GM19438 (cell line): ENCODE results near the gene PLPPR1.

Source experiments
- ATAC-seq: cut with Tn5 transposase; IDR thresholded peaks from one replicate; pipeline ENCODE4 v1.9.1; 2021; ENCODE audit warnings: low read depth; ENCODE audit not compliant: unreplicated experiment

PLPPR1 gene

DNA sequence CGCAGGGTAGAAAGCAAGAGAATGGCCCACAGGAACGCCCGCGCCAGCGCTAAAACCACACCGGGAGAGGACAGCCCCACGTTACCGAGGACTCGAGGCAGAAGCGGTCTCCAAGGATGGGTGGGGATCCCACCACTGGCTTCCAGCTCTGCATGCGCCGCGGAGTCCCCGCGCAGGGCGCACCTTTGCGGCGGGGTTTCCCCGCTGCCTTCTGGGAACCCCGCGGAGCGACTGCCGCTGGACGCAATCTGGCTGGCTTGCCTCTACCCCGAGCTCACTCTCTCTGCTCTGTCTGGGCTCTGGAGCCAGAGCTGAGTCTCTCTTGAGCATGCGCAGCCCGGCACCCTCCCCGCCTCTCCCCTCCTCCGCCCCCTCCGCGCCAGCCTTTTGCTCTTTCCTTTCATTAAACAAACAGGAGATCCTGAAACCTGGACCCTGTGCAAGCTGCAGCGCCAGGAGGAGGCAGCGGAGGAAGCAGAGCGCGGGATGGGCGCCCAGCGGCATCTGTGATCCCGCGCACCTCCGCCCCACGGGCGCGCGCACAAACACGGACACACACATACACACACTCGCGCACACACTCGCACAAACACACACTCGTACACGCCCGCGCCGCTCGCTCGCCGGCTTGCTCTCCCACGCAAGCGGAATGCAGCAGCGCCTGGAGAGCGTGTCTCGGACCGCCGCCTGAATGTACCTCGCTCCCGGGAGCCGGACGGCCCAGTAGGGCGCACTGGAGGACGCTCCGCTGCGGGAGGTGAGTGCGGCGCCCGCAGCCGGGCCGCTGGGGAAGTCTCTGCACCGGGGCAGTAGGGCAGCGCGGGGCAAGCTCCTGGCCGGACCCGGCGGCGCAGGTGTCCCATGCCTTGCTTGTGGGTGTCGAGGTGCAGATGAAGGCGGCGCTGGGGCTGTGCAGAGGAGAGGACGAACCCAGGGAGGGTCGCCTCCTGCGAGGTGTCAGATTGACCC lies at the start of gene PLPPR1:
TSS of gene PLPPR1 (plus strand) at position 382 of the 969 bp plus-strand sequence.
- ATAC-seq, result no peak

- no peak for ATAC-seq
Observed at GRCh38 chr9:100989731-100990130, 38.8 kb upstream of the PLPPR1 start.

DNA sequence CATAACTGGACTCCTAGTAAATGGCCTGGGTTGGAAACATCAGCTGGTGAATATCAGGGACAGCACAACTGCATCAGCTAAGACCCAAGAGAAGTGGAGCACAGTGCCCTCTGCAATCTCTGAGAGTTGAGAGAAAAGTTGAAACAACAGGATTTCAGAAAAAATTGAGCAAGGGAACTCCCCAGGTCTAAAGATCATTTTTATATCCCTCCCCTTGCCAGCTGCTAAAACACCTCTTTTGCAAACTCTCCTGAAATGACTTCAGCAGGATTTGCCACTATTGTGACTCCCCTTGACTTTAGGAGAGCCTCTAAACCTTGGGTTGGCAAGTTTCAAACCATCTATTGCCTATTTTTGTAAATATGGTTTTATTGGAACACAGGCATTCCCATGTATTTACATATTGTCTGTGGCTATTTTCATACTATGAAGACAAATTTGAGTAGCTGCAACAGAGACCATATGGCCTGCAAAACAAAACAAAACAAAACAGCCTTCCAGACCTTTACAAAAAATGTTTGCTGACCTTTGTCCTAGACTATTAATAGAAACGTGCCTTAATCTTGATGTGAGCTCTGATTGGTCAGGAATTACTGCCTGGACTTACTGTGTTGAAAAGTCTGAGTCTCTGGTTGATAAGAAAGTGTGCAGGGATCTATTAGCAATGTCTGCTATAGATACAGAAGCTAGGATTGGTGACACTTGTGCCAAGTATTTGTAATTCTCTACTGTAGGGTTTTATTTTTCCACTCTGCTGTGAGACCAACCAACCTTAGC lies 37.7 kb upstream of the PLPPR1 start:
- no peak for ATAC-seq

DNA sequence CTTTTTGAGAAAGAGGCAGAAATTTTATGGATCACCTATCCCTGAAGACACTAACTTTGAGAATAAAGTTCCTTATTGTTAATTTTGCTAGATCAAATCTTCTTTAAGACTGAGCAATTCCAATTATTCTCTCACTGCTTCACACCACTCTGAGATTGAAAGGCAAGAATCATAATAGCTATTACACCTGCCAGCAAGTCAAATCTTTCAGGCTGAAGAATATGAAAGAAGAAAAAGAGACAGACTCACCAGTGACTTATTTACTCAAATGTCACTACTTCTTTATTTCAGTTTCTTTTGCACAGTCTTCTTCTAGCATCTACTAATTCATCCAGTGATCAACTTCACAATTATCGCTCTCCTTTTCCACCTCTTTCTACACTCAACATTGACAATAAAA lies 35.9 kb upstream of the PLPPR1 start:
- no peak for ATAC-seq

- no peak for ATAC-seq
Observed at GRCh38 chr9:100999906-101000544, 28.5 kb upstream of the PLPPR1 start.

GRCh38 chr9:101005246-101005645 lies 23.3 kb upstream of the PLPPR1 start:
- ATAC-seq, result no peak

GRCh38 chr9:101014566-101014965 lies 14.0 kb upstream of the PLPPR1 start:
- no peak for ATAC-seq

DNA sequence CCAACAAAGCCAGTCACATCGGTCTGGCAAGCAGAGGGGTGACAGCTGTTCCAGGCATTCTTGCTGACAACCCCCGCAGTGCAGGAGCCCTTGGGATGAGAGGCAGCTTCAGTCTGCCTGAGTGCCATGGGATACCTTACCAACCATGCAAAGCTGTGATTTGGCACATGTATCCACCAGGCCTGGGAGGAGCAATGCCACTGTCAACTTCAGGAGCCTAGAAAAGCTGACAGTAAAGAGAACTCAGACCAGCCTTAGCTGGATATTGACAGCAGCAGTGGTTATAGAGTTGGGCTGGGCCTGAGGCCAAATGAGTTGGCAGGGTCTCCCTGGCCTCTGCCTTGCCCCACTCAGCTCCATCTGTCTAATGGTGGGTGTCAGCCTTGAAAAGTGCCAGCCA lies 10.1 kb upstream of the PLPPR1 start:
- no peak for ATAC-seq

GRCh38 chr9:101022704-101023103 lies 5.8 kb upstream of the PLPPR1 start:
- ATAC-seq, result no peak

DNA sequence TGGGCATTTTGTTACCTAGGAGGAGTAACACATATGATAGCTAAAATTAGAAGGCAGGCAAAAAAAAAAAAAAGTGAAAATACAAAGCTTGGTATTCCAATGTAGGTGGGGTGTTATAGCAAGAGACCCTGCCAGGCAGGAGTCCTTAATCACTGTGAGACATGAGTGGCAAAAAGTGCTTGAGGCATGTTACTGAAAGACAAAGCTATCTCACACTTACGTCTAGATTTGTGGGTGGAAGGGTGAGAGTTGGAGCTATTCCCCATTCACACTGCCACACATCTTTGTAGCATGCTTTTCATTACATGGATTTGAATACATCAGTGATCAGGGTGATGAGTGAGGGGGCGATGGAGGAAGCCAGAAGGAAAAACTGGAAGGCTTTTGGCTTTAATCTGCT lies 2.6 kb upstream of the PLPPR1 start:
- no peak for ATAC-seq

DNA sequence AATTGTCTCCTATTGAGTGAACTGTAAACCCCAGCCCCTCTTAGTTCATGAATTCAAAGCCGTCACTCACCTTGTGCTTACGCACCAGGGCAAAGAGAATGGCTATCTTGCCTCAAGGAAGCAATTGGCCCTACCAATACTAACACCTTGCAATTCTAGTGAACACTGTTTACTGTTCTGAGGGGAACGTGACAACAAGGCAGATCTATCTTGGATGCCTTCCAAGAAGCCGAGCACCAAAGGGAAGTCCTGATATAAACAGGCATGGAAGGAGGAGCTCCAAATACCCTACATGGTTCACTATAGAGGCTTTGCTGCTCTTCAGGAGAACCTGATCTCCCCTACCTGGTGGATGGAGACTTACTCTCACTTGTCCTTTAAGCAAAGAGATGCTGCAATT lies 1.7 kb upstream of the PLPPR1 start:
- ATAC-seq, result no peak

DNA sequence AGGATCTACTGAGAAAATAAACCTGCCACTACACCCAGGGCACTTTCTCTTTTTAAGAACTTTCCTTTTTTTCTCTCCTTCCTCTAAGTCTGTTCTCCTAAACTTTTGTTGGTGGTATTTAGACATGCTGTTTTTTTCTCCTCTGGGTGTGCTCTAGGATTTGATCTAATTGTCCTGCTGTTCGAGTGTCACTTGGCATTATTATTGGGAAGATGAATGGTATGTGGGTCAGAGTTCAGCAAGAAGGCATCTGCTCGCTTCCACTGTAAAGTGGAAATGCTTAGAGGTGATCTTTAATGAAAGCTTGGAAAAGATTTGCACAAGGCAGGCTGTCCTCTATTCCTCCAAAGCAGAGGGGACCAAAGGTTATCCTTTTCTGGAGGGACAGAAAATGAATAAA lies 1.3 kb upstream of the PLPPR1 start:
- no peak for ATAC-seq

GRCh38 chr9:101027733-101028345 lies 688 bp upstream of the PLPPR1 start:
- no peak for ATAC-seq

DNA sequence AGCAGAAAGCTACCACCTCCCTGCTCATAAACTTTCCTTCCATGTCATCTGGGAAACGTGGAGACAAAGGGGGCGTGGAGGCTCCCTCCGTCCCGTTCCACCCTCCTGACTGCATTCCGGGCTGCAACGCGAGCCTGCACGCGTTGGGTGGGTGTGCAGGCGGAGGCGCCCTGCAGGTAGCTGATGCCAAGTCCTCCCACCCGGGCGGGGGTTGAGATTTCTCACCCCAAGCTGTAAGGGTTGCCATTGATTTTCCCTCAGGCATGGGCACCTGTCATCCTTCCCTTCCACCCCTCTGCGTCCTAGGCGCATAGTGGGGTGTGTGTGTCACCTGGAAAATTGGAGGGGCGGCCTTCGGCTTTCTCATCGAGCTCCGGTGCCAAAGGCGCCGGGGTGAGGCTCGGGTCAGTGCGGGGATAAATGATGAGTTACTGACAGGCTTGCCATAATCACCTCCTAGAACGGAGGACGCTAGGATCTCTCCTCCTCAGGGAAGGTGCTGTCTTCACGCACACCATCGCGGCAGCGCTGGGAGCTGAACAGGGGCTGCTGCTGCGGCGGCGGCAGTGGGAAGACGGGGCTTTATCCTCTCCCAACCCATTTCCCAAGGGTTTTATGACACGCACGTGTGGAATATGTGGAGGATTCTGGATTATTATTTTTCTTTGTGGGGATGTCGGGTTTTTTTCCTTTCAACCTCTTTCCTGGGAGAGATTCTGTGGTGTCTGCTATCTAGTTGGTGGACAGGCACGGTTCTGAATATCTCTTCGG lies 973 bp downstream of the PLPPR1 start:
- ATAC-seq, result no peak

- ATAC-seq, result no peak
Observed at GRCh38 chr9:101030086-101030391, 1.5 kb downstream of the PLPPR1 start.

- no peak for ATAC-seq
Observed at GRCh38 chr9:101032426-101032825, 3.9 kb downstream of the PLPPR1 start.

DNA sequence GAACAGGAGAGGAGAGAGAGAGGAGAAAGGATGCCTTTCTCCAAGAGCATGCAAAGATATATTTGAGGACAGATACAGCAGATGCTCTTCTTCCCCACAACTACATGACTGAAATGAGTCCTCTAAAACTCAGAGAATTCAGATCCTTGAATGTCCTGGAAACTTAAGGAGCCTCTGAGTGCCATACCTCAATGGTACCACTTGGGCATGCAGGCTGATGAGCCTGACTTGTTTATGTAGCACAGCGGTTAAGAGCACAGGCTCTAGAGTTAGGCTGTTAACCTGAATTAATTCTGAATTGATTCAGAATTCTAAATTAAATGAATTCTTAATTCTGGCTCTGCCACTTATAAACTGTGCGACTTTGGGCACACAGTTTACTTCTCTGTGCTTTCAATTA lies 5.7 kb downstream of the PLPPR1 start:
- ATAC-seq, result no peak

GRCh38 chr9:101035098-101035497 lies 6.6 kb downstream of the PLPPR1 start:
- no peak for ATAC-seq

GRCh38 chr9:101037430-101037829 lies 8.9 kb downstream of the PLPPR1 start:
- no peak for ATAC-seq

GRCh38 chr9:101038488-101038887 lies 10.0 kb downstream of the PLPPR1 start:
- ATAC-seq, result no peak
